ENCODE results near the gene KRTAP2-4.
"Not testable (repeated sequence)": the region's sequence is repeated elsewhere in the genome, so short reads cannot be mapped to it uniquely, and the experiment has no call there.

The KRTAP2-4 gene, protein sequence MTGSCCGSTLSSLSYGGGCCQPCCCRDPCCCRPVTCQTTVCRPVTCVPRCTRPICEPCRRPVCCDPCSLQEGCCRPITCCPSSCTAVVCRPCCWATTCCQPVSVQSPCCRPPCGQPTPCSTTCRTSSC

DNA sequence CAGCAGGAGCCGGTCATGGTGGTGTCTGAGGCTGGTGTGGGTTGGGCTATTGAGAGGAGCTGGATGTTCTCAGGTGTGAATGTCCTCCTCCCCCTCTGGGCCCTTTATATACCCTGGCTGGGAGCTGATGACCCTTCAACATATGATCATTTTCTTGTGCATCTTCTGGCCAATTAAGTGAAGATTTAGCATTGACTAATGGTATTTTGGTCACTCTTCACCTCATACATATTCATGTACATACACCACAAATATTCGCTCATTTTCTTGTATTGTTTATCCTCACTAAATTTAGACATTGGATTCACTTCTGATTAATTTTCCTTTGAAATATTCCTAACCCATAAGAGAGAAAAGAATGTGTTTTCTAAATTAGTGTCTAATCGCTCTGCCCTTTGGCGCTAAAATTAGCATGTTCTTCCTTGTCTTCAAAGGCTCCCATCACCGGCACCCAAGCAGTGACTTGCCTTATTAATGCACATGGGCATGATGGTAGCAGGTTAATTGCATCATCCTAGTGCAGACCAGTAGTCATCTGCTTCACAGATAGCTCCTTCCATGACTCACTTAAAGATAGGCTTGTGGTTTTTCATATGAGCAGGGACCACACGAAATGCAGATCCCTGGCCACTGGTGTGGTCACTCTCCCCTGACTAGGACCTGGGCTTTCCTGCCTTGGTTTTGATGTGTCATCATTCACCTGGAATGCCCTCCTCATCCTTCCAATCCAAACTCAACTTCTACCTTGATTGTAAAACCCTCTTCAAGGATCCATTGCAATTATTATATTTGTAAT is at the start of gene KRTAP2-4:
KRTAP2-4 (minus strand) TSS at position 51 of the 796 bp plus-strand sequence; CDS start at position 17, 34 bp downstream.
- DNase-seq (ENCODE audit: low read depth, low spot score): no peak

DNA sequence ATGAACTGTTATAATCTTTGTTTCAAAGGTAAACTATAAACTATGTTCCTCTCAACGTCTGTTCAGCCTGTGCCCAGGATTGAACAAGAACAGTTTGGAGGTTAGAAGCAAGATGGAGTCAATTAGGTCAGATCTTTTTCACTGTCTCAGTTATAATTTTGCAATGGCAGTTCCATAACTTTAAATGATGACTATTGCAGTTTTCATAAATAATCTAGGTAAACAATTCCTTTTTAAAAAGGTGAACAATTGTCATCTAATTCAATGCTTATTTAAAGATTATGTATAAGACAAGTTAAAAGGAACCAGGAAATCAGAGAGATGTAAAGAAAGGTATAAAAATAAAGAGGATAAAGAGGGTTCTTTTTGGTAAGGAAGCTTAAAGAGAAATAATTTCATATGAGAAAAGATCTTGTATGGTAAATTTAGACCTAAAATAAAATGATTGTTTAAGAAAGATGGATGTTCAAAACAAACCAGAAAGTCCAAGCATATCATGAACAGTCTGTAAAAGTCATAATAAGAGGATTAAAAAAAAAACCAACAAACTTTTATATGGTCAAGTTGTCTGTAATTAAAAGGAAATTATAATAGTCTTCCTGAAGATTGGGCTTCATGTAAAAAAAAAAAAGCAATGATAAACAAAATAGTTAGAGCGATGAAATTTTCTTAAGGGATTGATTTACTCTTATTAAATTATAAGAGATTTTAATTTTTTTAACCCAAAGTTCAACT is 45.6 kb upstream of the KRTAP2-4 start:
- no peak for DNase-seq (ENCODE audit: low read depth, low spot score)

DNA sequence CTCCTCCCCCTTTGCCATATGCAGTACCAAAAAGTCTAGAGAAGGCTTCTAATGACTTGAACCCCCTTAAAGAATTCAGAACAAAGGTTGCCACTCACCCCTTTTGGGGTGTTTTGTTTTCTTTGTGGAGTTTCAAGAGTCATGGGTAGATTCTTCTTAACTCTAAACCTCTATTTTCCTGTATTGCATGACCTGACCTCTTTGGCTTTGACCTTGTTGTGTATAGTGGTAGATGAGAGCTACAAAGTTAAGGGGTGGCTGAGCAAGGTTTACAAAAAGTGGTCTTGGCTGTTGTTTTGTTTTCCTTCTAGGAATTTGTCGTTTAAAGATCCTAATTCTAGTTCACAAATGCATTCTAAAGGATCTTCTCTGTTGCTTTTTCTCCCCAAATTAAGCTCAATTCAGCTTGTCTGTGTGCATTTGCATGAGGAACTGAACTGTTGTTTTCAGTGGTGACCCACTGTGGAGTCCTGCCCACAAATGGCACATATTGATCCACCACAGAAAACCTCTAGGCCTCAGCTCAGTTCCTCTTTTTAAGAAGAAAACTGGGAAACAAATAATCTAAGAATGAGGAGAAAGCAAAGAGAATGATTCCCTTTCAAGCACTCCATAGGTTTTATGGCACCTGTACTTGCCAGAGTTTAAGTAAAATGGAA is 43.2 kb upstream of the KRTAP2-4 start:
- DNase-seq (ENCODE audit: low read depth, low spot score): not testable (repeated sequence)

DNA sequence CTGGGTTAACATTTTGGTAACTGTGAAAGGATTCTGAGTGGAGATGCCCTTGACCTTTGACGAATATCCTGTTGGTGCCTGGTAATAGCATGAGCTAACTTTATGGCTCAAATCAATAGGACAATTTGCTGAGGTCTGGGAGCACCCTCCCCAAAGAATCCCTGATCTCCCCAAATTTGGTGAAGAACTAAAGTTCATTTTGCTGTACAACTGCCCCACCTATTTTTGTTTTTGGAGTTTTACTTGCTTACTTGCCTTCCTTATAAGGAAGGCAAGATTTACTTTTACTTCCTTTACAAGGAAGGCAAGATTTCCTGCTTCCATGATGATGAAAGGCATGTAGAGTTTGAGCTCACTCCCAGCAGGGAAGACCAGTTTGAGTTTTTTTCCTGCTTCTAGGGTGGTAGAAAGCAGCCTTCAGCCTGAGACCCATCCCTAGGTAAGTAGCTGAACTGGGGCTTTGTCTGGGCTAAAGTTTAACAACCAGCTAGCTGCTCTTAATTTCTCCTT is 42.3 kb upstream of the KRTAP2-4 start:
- DNase-seq (ENCODE audit: low read depth, low spot score): no peak

DNA sequence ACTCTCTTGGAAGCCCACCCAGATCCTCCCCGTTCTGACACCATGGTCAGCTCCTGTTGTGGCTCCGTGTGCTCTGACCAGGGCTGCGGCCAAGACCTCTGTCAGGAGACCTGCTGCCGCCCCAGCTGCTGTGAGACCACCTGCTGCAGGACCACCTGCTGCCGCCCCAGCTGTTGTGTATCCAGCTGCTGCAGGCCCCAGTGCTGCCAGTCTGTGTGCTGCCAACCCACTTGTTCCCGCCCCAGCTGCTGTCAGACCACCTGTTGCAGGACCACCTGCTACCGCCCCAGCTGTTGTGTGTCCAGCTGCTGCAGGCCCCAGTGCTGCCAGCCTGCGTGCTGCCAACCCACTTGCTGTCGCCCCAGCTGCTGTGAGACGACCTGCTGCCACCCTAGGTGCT is 39.7 kb upstream of the KRTAP2-4 start, which contains the start of gene KRTAP4-9:
KRTAP4-9 (plus strand) TSS at position 43 of the 400 bp plus-strand sequence; CDS start at position 43, 0 bp downstream.
- not testable (repeated sequence) for DNase-seq (ENCODE audit: low read depth, low spot score)

DNA sequence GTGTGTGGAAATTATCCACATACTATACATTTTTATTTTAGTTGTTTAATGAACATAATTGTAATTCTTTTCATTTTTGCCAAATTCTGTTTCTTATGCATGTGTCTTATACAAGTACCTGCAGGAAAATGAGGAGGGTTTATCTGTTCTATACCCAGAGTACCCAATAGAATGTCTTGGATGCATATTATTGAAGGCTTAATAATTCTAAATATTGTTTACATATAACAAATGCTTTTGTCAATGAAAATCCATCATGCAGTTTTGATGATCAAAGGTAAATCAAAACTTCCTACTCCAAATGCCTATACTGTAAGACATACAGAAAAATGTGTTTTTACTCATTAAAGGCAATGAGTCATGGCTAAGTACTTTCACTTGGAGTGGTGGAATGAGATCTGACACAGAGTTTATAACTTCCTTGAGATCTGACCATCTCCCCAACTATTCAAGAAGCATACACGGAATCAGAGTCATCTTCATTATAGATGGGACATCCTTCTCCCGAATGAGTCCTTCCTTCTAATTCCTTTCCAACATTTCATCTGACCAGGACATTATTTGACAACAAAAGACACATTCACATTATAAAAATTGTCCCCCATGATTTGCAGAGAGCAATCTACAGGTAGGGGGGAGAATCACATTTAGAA is 38.8 kb upstream of the KRTAP2-4 start:
- DNase-seq (ENCODE audit: low read depth, low spot score): not testable (repeated sequence)

DNA sequence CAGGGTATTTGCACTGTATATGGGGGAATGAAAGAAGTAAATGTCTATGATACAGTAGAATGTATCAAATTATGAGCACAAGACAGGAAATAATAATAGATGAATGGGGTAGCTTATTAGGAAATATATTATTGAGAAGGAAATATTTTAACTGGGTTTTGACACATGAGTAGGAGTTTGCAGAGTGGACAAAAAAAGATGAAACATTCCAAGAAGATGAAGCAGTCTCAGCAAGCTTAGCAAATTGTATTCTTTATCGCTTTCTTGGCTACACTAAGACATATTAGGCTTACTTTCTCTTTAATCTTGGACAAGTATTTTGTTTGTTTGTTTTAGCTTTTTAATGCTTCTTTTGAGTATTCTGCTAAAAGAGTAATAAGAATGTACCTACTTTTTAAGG is 38.2 kb upstream of the KRTAP2-4 start:
- DNase-seq (ENCODE audit: low read depth, low spot score): no peak

DNA sequence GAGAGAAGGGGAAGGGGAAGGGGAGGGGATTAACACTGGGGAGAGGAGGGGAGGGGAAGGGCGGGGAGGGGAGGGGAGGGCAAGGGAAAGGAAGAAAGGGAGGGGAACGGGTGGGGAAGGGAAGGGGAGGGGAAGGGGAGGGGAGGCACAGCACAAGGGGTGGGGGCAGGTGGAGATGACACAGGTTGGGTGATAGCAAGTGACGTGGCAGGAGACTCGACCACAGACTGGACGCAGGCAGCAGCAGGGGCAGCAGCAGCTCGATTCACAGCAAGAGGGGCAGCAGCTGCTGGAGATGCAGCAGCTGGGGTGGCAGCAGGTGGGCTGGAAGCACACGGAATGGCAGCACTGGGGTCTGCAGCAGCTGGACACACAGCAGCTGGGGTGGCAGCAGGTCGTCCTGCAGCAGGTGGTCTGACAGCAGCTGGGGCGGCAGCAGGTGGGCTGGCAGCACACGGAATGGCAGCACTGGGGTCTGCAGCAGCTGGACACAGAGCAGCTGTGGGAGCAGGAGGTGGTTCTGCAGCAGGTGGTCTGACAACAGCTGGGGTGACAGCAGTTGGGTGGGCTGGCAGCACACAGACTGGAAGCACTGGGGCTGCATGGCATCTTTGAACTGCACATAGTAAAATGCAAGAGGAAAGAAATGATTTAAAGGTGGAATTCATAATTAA is 36.0 kb upstream of the KRTAP2-4 start, which contains the start of gene KRTAP4-16:
KRTAP4-16 (minus strand) TSS at position 624 of the 674 bp plus-strand sequence; CDS start at position 624, 0 bp downstream.
- no peak for DNase-seq (ENCODE audit: low read depth, low spot score)

DNA sequence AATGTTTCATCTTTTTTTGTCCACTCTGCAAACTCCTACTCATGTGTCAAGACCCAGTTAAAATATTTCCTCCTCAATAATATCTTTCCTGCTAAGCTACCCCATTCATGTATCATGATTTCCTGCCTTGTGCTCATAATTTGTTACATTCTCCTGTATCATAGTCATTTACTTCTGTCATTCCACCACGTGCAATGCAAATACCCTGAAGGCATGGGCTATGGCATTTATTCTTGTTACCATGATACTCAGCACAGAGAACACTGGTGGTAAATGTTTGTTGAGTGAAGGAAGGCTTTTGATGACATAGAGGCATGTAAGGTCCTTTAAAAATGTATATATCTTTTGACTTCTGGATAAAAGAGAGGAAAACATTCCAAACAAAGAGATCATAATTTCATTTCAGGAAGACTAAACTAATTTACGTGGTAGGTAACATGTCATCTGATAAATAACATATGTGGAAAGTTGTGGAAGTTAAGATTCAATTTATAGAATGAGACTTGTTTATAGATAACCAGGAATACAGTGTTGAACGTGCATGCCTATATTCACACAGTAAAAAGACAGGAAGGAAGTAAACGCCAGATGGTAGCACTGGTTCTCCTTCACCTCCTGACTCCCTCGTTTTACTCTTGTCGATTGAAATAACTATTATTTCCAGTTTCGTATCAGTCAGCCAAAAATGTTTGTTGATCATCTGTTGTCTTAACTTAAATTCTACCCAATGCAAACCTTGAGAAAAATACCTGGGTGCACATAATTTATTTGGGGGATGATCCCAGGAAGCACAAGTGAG is 34.2 kb upstream of the KRTAP2-4 start:
- not testable (repeated sequence) for DNase-seq (ENCODE audit: low read depth, low spot score)

DNA sequence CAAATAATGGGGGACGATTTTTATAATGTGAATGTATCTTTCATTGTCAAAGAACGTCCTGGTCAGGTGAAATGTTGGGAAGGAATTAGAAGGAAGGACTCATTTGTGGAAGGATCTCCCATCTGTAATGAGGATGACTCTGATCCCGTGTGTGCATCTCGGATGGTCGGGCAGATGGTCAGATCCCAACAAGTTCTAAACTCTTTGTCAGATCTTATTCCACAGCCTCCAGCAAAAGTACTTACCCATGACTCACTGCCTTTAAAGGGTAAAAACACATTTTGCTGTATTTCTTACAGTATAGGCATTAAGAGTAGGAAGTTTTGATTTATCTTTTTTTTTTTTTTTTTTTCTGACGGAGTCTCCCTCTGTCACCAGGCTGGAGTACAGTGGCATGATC is 32.8 kb upstream of the KRTAP2-4 start:
- DNase-seq (ENCODE audit: low read depth, low spot score): no peak

DNA sequence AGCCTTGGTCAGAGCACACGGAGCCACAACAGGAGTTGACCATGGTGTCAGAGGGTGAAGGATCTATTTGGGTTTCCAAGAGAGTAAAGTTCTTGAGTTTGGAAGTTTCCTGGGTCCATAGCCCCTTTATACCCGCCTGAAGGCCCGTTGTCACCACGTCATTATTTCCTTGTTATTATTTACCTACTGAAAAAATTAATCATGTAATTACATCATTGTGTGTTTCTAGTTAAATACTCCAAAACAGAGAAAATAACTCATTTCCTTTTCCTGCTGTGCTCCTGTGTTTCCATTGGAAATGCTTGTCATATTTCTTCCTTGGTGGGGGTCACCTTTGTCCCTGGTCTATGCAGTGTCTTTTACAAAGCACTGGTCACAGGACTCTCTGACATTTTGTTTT is 32.4 kb upstream of the KRTAP2-4 start, which contains the start of gene KRTAP4-8:
KRTAP4-8 (minus strand) TSS at position 101 of the 400 bp plus-strand sequence; CDS start at position 43, 58 bp downstream.
- DNase-seq (ENCODE audit: low read depth, low spot score): no peak

DNA sequence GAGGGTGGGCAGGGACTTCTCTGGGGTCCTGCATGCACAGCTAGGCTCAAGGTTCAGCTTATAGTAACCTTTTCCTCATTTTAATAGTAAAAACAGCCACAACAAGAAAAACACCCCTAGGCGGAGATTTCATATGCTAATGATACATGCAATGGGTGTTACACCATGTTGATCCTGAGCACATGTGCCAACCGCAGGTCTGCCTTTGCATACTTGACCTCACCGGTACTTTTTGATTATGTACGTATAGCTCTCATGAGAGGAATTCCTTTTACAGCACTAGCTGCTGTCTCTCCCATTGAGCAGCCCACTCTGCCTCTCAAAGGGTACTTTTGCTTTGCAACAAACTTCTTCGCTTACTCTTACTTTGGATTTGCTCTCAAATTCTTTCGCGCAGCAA is 30.4 kb upstream of the KRTAP2-4 start:
- no peak for DNase-seq (ENCODE audit: low read depth, low spot score)

DNA sequence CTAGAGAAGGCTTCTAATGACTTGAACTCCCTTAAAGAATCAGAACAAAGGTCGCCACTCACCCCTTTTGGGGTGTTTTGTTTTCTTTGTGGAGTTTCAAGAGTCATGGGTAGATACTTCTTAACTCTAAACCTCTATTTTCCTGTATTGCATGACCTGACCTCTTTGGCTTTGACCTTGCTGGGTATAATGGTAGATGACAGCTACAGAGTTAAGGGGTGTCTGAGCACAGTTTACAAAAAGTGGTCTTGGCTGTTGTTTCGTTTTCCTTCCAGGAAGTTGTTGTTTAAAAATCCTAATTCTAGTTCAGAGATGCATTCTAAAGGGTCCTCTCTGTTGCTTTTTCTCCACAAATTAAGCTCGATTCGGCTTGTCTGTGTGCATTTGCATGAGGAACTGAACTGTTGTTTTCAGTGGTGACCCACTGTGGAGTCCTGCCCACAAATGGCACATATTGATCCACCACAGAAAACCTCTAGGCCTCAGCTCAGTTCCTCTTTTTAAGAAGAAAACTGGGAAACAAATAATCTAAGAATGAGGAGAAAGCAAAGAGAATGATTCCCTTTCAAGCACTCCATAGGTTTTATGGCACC is 23.2 kb upstream of the KRTAP2-4 start:
- not testable (repeated sequence) for DNase-seq (ENCODE audit: low read depth, low spot score)

DNA sequence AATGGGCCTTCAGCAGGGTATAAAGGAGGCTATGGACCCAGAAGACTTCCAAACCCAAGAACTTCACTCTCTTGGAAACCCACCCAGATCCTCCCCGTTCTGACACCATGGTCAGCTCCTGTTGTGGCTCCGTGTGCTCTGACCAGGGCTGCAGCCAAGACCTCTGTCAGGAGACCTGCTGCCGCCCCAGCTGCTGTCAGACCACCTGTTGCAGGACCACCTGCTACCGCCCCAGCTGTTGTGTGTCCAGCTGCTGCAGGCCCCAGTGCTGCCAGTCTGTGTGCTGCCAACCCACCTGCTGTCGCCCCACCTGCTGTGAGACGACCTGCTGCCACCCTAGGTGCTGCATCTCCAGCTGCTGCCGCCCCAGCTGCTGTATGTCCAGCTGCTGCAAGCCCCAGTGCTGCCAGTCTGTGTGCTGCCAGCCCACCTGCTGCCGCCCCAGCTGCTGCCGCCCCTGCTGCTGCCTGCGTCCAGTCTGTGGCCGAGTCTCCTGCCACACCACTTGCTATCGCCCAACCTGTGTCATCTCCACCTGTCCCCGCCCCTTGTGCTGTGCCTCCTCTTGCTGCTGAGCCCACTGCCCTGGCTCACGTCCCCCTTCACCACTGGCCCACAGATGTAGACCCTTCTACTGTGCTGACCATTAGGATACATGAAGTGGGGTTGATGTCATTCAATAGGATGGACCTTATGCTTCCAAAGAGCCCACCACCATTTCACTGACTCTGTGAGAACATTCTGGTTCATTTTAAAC is 18.6 kb upstream of the KRTAP2-4 start, which contains the start of gene KRTAP4-7:
KRTAP4-7 (plus strand) TSS at position 51 of the 757 bp plus-strand sequence; CDS start at position 108, 57 bp downstream.
- not testable (repeated sequence) for DNase-seq (ENCODE audit: low read depth, low spot score)

DNA sequence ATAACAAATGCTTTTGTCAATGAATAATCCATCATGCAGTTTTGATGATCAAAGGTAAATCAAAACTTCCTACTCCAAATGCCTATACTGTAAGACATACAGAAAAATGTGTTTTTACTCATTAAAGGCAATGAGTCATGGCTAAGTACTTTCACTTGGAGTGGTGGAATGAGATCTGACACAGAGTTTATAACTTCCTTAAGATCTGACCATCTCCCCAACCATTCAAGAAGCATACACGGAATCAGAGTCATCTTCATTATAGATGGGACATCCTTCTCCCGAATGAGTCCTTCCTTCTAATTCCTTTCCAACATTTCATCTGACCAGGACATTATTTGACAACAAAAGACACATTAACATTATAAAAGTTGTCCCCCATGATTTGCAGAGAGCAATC is 17.7 kb upstream of the KRTAP2-4 start:
- DNase-seq (ENCODE audit: low read depth, low spot score): not testable (repeated sequence)

DNA sequence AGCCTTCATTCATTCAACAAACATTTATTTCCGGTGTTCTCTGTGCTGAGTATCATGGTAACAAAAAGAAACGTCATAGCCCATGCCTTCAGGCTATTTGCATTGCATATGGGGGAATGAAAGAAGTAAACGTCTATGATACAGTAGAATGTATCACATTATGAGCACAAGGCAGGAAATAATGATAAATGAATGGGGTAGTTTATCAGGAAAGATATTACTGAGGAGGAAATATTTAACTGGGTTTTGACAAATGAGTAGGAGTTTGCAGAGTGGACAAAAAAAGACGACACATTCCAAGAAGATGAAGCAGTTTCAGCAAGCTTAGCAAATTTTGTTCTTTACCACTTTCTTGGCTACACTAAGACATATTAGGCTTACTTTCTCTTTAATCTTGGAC is 16.9 kb upstream of the KRTAP2-4 start:
- no peak for DNase-seq (ENCODE audit: low read depth, low spot score)

DNA sequence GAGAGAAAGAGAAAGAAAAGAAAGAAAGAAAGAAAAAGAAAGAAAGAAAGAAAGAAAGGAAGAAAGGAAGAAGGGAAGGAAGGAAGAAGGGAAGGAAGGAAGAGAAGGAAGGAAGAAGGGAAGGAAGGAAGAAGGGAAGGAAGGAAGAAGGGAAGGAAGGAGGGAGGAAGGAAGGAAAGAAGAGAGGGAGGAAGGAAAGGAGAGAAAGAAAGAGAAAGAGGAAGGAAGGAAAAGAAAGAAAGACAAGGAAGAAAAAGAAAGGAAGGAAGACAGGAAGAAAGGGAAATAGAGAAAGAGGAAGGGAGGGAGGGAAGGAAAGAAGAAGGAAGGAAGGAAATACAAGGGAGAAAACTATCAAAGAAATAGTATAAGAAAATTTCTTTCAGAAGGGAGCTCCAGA is 11.1 kb upstream of the KRTAP2-4 start:
- DNase-seq (ENCODE audit: low read depth, low spot score): no peak

DNA sequence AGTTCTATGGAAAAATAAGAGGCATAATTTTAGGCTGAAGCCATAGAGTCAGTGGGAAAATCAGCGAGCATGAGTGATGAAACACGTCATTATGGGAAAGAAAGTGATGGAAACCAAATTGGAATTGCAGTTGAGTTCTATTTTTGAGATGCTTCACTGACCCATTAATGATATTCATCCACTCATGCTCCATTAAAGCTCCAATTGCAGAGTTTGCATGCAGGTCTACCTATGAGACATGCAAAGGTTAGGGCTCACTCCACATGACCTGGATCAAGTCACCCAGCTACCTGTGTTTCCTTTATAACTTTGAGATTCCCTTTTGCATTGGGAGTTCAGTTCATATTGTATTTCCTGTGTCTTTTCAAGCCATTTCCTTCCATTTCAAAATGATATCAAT is 8.0 kb upstream of the KRTAP2-4 start:
- DNase-seq (ENCODE audit: low read depth, low spot score): no peak
